ENCODE data around the gene LONP2.
"Not testable (repeated sequence)": the region's sequence is repeated elsewhere in the genome, so short reads cannot be mapped to it uniquely, and the experiment has no call there.

Gene LONP2

GRCh38 chr16:48372744-48373143 is 128.6 kb downstream of the LONP2 start:
- no peak for DNase-seq

DNA sequence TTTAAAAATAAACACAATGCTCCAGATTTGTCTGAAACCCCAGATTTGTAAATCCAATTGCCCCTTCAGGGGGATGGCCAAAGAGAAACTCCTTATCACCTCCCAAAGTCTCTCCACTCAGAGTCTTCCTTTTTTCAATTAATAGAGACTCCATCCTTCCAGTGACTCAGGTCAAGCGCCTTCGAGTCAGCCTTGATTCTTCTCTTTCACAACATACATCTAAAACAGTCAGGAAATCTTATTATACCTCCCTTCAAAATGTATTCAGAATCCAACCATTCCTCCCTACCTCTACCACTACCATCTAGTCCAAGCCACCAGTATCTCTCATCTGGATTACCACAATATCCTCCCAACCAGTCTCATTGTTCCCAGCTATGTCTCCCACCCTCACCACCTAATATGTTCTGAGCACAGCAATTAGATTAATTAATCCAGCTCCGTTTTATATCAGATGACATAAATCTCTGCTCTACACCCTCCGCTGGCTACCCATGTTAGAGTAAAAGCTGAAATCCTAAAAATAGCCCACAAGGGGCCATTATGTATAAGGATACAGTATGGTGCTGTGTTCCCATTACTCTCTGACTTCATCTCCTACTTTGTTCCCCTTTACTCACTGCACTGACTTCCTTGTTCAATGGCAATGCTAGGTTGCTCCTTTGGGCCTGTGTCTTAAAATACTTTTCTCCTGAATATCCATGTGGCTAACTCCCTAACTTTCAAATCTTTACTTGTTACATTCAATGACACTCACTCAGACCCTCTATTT is 129.3 kb downstream of the LONP2 start:
- no peak for DNase-seq

DNA sequence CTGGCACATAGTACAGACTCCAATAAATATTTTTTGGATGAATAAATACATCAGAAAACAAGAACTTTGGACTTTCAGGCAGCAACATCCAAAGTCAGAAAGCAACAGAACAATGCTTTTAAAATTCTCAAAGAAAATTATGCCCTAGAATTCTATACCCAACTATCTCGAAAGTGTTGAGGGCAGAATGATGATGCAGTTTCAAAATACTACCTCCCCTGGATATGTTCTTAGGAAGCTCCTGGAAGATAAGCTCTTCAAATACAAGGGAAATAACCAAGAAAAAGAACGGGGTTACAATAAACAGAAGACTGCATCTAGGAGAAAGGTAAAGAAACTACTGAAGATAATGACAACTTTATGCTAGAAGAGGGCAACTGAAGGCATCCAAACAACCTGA is 130.2 kb downstream of the LONP2 start:
- DNase-seq, result no peak

- not testable (repeated sequence) for DNase-seq
These were observed 133.2 kb downstream of the LONP2 start for GRCh38 chr16:48377301-48377700.

- DNase-seq, result no peak
These were observed 134.2 kb downstream of the LONP2 start for GRCh38 chr16:48378276-48378675.

GRCh38 chr16:48378836-48379235 is 134.7 kb downstream of the LONP2 start:
- no peak for DNase-seq

GRCh38 chr16:48381201-48381600 is 137.1 kb downstream of the LONP2 start:
- DNase-seq, result no peak

DNA sequence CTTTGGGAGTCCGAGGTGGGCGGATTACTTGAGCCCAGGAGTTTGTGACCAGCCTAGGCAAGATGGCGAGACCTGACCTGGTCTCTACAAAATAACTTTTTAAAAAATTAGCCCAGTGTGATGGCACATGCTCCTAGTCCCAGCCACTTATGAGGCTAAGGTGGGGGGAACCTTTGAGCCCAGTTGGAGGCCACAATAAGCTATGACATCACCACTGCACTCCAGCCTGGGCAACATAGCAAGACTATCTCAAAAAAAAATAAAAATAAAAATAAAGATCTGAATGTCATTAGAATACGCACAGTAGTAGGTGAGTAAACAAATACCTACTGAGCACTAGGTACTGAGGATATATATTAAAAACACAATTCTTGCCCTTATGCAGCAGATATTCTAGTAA is 138.0 kb downstream of the LONP2 start:
- DNase-seq, result no peak

DNA sequence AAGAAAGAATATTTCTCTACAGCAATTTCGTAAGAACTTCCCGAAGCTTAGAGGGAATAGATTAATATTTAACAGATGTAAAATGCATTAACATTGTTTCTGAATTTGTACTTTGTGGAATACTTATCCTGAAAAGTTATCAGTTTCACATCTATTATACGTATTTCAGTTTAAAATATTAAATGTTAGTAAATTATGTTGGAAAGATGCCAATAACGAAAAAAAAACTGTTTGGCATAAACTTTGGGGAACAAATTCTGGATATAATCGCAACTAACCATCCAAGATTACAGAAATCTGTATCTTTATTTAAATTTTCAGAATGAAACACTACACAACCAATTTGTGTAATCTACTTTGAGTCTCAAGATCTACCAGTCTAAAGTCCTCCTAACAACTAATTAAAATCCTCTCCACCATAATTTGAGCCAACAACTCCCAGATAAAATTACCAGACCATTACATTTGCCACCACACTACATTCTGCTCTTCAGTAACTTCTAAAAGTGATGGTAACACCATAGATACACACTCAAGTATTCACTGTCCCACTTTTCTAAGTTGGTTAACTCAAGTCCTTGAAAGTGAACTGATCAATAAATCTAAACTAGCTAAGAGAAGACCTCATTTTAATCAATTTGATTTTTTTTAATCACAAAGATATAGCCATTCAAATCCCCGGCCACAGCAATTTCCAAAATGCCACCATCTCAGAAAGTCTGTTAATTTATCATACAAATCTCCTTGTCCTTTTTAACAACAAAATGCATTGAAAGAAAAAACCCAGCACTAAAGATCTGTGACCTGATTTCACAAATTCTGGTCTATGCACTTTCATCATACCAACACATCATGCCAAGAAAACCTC is 139.1 kb downstream of the LONP2 start:
- DNase-seq, result no peak

- DNase-seq, result peak; percentile 16
These were observed 139.9 kb downstream of the LONP2 start for GRCh38 chr16:48383877-48384519.

DNA sequence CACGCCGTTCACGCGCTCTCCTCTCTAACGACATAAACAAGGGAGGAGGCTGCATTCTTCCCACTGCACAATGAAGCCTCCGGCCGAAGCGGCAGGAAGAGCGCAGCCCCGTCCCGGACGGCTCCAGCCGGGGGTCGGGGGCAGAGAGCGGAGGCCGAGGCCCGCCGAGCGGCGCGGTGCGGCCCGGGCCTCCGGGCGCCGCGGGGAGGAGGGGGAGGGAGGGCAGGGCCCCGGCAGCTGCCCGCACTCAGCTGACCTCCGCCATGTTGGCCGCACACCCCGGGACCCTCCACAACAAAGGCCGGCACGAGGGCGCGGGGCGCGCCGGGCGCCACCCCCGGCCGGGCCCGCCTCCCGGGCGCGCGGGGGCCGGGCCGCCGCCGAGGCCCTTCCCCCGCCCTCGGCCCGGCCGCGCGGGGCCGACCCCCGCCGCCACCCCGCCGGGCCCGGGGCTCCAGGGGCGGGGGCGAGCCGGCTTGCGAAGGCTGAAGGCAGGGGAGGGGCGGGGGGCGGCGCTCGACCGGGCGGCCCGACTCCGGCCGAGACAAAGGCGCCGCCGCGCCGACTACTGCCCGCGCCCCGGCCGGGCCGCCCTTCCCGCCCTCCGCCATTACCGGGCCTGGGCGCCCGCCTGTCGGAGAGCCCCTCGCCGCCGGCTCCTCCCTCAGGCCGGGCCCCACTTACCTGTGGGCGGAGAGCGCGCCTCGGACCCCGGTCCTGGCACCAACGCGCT is 140.6 kb downstream of the LONP2 start:
- no peak for DNase-seq

DNA sequence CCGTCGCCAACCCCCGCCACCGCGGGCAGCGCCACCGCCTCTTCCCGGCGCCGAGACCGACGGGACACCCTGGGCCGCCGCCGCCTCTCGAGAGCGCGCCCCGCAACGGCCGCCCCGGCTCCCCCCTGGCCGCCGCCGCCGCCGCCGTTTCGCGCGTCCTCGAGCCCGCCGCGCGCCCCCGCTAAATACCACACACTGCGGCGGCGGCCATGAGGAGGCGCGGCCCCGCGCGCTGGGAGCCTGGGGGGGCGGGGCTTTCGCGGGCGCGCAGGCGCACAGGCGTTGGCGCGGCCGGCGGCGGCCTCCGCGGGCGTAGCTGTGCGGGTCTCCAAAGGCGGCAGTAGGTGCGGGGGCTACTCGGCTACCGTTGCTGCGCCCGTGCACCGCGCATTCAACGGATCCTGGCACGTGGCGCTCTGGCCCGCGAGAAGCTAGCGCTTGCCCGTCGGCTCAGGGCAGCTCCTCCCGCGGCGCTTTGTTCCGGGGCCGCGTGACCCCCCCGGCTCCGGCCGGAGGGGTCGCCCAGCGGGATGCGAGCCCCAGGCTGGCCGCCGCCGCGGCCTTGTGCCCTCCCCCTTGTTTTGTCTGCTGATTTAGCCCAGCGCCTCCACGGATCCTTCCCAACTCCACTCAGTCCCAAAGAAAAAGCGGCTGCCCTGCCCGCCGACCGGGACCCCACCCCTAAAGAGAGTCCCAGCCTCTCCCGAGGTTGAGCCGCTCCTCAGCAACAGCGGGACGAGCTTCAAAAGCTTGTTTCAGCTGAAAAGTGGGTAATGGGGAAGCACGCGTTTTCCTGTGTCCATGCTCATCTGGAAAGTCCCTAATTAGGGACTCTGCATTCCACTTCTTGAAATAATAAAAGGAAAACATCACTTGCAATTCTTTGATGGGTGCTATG is 141.4 kb downstream of the LONP2 start, which contains the start of gene SIAH1:
Gene SIAH1, minus strand, starts transcription at position 161 of the 898 bp plus-strand sequence. CDS start 22,985 bp downstream, outside the sequence.
- peak; percentile 18 for DNase-seq

DNA sequence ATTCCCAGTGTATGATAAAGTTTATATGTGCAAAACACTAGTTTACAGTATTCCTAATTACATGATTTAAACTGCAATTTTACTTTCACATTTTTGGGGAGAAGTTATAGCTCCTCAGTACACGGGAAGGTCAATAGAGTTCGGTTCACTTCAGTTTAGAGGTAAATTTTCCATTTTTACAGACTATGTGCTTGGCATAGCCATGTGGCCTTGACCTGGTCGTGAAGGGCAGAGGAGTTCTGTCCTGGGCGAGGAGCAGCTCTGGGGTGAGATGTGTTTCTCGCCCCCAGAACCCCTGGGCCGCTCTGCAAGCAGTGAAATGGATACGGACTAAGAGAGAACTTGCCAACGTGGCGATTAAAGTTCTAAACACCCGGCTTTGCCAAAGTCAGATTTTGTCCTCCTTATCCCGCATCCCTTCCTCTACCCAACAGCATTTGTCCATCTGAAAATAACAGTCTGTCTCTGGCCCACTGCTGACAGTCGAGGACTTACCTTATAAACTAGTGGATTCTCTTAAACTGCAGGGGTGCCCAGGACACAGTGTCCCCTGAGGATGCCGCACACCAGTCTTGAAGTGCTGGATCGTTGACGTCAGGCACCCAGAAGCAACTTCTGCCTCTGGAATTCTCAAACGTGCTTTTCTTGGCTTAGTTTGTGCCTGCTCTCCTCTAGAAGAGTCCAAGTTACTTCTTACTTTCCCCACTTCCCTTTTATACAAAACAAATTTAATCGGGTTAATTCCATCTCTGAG is 142.6 kb downstream of the LONP2 start:
- DNase-seq, result no peak

- DNase-seq, result no peak
These were observed 148.3 kb downstream of the LONP2 start for GRCh38 chr16:48392407-48392806.

DNA sequence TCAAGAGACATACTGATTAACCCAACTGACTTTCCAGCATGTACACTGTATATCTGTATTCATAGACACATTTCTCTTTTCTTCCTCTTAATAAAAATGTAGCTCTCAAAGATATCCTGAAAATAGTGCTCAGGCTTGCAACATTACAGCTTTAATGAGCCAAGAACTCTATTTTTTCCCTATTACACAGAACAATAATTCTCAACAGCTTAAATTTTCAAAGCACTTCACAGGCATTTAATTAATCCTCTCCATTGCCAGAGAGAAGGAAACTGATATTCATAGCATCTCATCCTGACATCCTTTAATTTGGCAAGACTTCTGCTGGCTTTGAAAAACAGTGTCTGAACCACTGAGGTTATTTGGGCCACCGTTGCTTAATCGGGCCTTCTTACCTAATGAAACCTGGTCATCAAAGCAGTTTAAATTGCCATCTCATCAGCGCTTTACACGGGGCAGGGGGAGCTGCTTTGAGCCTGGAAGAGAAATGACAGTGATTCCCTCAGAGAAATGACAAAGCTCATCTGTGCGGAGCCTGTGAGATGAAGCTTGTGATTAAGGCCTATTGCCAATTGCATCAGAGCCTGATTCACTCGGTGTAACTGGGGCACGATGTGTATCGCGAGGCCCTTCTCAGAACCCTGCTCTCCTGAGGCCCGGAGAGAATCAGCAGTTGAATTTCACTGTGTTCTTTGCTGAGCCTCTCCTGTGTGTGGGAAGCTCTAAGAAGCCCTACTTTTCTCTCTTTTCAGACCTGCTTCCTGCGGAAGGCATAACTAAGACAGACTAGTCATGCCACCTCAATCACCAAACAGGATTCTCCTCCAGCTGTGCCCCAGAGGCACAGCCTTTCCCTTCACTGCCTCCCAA is 149.6 kb downstream of the LONP2 start:
- no peak for DNase-seq

DNA sequence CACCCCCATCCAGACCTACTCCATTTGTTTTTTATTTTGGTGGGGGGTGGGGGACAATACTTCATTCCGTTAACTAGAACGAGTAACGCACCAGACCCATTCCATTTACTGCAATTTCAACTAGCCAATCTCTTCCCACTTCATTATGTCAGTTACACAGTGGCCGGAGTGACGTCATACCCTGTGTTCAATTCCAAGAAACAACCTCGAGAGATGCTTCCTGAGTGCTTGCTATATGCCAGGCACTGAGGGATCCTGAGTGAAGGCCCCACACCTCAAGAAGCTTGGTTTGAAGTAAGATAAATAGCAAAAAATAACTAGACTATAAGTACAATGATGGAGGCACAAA is 150.2 kb downstream of the LONP2 start:
- no peak for DNase-seq

GRCh38 chr16:48395375-48395774 is 151.3 kb downstream of the LONP2 start:
- no peak for DNase-seq

DNA sequence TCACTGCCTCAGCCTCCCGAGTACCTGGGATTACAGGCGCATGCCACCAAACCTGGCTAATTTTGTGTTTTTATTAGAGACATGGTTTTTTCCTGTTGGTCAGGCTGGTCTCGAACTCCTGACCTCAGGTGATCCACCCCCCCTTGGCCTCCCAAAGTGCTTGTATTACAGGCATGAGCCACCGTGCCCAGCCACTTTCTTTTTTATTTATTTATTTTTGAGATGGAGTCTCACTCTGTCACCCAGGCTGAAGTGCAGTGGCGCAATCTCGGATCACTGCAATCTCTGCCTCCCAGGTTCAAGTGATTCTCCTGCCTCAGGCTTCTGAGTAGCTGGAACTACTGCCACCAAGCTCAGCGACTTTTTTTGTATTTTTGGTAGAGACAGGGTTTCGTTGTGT is 158.4 kb downstream of the LONP2 start:
- not testable (repeated sequence) for DNase-seq

DNA sequence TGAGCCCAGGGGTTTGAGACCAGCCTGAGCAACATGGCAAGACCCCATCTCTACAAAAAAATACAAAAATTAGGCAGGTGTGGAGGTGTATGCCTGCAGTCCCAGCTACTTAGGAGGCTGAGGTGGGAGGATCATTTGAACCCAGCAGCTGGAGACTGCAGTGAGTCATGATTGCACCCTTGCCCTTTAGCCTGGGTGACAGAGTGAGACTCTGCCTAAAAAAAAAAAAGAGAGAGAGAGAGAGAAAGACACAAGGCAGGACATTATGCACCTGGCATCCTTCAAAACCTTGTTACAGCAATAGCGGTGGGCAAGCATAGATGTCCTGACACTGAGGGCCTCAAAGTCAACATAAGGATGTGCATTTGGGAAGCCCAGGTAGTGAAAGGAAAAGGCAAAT is 161.1 kb downstream of the LONP2 start:
- no peak for DNase-seq

- DNase-seq, result no peak
These were observed 161.8 kb downstream of the LONP2 start for GRCh38 chr16:48405907-48406306.
